HG03060 (cell line): Measurements from ENCODE around the gene KLRD1.
"Not testable (repeated sequence)": the region's sequence is repeated elsewhere in the genome, so short reads cannot be mapped to it uniquely, and the experiment has no call there.

Experiments used
- ATAC-seq: cut with Tn5 transposase; IDR thresholded peaks from one replicate; pipeline ENCODE4 v1.9.1; 2021; ENCODE audit warnings: low read depth, moderate number of reproducible peaks; ENCODE audit not compliant: unreplicated experiment

Gene KLRD1, protein sequence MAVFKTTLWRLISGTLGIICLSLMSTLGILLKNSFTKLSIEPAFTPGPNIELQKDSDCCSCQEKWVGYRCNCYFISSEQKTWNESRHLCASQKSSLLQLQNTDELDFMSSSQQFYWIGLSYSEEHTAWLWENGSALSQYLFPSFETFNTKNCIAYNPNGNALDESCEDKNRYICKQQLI

GRCh38 chr12:10307630-10308029, at the start of gene KLRD1:
Gene KLRD1 (plus strand): TSS chr12:10307870. CDS start chr12:10308078, 208 bp downstream.
- ATAC-seq, result no peak

DNA sequence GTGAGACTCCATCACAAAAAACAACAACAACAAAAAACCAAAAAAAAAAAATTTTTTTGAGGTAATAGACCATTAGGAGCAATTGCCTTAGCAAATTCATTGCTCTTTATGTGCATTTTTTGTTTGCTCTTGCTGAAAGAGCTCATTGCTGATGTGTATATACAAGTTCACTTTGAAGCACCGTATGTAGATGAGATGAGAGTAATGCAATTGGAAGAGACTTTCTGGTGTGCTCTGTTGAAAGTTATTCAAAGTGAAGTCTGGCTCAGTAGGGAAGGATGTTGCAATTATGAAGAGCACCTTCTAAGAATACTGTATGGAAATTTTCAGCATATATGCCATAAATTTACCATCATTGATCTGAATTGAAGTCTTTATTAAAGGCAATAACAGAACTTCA, 46.7 kb upstream of the KLRD1 start:
- ATAC-seq, result no peak

DNA sequence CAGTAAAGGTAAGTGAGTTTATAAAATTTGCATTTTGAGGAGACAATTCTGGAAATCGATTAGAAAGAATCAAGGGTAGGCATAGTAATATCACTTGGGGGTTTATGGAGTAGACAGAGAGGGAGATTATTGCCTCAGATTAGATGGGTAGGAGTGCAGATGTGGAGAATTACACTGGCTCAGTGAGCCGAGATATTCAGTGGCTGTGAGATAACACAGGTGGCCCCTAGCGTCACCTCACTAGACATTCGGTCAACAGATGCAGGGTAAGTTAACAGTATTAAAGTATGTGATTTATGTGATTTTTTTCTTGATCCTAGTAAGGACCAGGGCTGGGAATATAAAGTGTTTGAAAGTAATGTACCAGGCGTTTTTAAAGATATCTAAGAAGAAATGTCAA, 39.6 kb upstream of the KLRD1 start:
- no peak for ATAC-seq

- no peak for ATAC-seq
Measured at GRCh38 chr12:10272467-10272866, 35.2 kb upstream of the KLRD1 start.

DNA sequence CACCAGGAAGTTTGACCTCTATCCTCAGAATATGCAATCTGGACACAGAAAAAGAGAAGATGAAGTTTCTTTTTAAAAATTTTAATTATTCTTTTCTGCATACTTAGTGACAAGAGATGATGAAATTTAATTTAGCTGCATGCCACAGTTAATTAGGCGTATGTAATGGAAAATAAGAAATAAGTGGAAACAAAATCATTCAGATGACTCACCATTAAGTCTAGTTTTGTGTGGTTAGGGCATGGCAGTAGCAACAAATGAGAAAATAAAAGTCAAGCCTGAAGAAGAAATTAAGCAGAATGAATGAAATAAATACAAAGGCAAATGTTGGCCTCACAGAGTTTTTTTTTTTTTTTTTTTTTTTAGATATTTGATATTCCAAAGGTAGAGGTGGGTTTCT, 30.9 kb upstream of the KLRD1 start:
- ATAC-seq, result no peak

DNA sequence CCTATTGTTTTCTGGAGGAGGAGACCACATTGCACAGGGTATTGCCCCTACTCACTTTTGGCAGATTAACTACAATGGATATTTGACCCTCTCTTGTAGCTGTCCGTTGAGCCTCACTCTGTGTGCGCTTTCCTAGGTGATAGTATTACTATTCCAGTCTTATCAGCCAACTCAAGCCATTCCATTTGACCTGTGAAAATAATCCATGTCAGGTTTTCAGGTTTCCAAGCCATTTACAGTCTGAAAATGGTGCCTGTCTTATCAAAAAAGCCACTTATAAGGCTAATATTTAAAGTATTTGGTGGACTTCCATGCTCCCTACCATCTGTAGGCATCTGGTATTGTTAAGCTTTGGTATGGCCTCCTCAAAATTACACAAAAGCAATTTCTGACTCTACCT, 29.6 kb upstream of the KLRD1 start:
- ATAC-seq, result no peak

GRCh38 chr12:10279937-10280336, 27.7 kb upstream of the KLRD1 start:
- no peak for ATAC-seq

GRCh38 chr12:10283027-10283426, 24.6 kb upstream of the KLRD1 start:
- no peak for ATAC-seq

DNA sequence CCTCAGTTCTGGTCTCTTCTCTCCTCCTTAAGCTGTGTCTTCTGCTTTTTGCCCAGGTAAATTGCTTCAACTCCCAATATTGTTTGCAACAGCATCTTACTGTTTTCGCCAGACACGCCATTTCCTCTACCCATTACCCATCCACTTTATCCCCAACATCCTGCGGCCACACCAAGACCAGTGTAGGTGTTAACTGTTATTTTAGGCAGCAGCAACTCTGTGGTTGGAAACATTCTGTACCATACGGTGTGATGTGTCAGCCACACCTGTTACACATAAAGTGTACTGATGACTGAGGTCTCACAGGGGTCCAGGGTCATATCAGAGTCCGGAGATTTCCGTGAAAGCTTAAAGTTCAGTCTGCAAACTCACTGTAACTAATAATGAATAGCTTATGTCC, 21.8 kb upstream of the KLRD1 start:
- no peak for ATAC-seq

GRCh38 chr12:10289005-10289754, 18.5 kb upstream of the KLRD1 start:
- no peak for ATAC-seq

DNA sequence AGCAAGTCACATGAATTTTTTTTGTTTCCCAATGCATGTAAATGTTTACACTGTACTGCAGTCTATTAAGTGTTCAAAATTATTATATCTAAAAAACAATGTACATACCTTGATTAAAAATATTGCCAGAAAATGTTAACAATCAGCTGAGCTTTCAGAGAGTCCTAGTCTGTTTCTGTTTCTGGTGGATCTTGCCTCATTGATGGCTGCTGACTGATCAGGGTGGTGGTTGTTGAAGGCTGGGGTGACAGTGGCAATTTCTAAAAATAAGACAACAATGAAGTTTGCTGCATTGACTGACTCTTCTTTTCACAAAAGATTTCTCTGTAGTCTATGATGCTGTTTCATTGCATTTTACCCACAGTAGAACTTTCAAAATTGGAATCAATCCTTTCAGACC, 16.6 kb upstream of the KLRD1 start:
- ATAC-seq, result no peak

- no peak for ATAC-seq
Measured at GRCh38 chr12:10293151-10293550, 14.5 kb upstream of the KLRD1 start.

GRCh38 chr12:10293570-10294227, 14.0 kb upstream of the KLRD1 start:
- no peak for ATAC-seq

- ATAC-seq, result no peak
Measured at GRCh38 chr12:10301103-10301502, 6.6 kb upstream of the KLRD1 start.

- ATAC-seq, result no peak
Measured at GRCh38 chr12:10304161-10304574, 3.5 kb upstream of the KLRD1 start.

- no peak for ATAC-seq
Measured at GRCh38 chr12:10305411-10305810, 2.3 kb upstream of the KLRD1 start.

- ATAC-seq, result no peak
Measured at GRCh38 chr12:10310926-10311720, 3.5 kb downstream of the KLRD1 start.

GRCh38 chr12:10319388-10319787, 11.7 kb downstream of the KLRD1 start:
- no peak for ATAC-seq

DNA sequence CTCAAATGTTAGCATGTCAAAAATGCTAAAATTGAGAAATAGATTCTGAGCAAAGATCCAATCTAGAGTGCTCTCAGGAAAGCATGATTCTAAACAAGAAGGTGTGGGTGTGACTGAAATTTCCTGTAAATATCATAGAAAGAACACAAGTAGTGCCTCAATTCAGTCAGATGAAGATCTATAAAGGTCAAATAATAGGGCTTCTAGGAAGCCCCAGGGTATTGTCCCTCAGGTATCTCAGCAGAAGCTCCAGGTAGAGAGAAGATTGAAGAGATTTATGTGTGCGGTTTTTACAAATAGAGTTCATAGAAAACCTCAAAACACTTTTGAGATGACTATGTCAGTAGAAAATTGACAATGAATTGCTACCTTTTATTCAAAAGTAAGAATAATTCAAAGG, 13.0 kb downstream of the KLRD1 start:
- ATAC-seq, result no peak

DNA sequence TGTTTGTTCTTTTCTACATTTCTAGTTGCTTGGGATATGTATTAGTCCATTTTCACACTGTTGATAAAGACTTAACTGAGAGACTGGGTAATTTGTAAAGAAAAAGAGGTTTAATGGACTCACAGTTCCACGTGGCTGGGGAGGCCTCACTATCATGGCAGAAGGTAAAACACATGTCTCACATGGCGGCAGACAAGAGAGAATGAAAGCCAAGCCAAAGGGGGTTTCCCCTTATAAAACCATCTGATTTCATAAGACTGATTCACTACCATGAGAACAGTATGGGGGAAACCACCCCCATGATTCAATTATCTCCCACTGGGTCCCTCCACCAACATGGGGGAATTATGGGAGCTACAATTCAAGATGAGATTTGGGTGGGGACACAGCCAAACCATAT, 21.0 kb downstream of the KLRD1 start:
- ATAC-seq, result not testable (repeated sequence)

- ATAC-seq, result no peak
Measured at GRCh38 chr12:10331642-10332239, 24.1 kb downstream of the KLRD1 start.
